Islet precursor cell (in vitro differentiated cells): ENCODE data around the gene CFH.
"Not testable (repeated sequence)": the region's sequence is repeated elsewhere in the genome, so short reads cannot be mapped to it uniquely, and the experiment has no call there.

Experiments
- DNase-seq: peaks from one replicate; pipeline ENCODE4 v3.0.0-alpha.2; 2018

CFH gene

DNA sequence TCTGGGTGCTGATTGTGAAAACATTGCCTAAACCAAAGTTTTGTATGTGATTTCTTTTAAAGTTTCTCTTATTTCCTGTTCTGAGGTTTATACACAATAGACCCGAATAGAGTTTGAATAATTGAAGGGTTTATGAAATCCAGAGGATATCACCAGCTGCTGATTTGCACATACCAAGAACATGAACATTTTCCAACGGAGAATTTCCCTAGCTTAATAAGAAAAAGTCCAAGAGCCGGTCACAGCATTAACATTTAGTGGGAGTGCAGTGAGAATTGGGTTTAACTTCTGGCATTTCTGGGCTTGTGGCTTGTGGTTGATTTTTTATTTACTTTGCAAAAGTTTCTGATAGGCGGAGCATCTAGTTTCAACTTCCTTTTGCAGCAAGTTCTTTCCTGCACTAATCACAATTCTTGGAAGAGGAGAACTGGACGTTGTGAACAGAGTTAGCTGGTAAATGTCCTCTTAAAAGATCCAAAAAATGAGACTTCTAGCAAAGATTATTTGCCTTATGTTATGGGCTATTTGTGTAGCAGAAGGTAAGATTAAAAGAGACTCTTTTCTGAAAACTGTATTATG, at the start of gene CFH:
Gene CFH (plus strand): TSS at position 407 of the 579 bp plus-strand sequence. CDS start 75 bp downstream, at position 482.
- no peak for DNase-seq

DNA sequence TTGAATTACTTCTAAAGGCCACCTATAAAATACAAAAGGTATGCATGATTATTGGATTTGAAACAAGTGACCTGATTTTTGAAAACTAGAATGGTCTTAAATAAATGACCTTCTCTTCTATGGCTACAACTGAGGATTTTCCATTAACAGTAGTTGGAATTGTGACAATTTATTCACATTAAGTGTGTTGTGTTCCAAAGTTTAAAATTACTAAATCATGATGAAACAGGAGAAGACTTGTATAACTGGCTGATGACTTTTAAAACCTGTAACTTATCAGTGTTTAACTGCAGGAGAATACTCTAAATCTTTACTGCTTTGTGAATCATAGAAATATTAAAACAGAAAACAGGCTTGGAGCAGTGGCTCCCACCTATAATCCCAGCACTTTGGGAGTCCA, 48.2 kb upstream of the CFH start:
- no peak for DNase-seq

DNA sequence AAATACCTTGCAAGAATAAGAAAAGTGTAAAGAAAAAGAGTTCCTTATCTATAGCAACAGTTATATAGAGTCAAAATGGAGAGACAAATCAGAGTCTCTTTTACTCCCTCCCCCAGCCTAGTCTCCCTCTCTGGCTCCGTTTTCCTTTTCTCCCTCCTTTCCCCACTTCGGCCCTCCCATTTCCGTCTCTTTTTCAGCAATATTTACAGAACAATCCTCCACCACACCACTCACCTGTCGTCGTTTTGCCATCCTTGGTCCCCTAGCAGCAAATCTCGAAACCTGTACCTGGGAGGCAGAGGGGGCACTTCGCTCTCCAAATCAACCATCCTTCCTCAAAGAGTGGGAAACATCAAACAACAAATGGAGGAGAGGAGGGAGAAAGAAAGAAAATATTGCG, 43.9 kb upstream of the CFH start:
- no peak for DNase-seq

DNA sequence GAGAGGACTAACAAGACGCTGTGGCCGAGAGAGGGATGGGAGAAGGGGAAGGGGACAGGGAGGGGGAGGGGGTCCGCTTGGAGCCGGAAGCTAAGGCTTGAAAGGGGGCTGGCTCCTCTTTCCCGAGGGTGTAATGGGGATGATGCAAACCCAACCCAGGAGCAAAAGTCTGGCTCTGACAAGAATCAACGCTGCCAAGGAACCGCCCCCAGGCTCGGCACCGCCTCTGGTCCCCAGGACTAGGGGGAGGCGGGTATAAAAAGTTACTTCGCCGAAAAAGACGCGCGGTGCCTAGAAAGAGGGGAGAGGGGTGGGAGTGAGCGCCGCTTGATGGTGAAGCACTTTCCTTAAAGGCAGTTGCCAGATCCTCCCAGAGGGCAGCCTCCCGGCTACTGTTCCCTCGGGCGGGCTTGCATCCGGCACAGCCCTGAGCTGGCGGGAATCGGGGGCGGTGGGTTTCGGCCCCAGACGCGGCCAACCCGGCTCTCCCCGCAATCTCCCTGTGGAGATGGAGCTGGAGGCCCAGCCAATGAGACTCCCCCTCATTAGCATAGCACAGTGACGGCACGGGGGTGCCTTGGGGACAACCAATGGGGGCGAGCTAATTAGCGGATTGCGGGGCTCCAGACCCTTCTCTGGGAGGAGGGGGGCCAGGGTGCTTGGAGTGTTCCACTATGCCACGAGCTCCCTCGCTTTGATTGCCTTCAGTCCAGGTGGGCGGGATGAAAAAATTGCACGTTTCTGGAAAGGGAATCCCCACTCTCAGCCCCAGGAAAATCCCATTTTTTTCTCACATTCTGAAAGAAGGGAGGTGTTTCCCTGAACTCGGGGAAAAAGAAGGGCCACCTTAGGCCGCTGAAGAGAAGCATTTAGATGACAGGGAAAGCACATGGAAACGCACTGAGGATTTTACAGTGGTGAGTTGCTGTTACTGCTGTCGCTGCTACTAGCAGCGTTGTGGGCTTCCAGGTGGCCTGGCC, 43.2 kb upstream of the CFH start, which contains the start of gene KCNT2:
Gene KCNT2 (minus strand): TSS at position 51 of the 980 bp plus-strand sequence. CDS start 131 bp downstream, outside the sequence.
- DNase-seq, result peak; percentile 96

DNA sequence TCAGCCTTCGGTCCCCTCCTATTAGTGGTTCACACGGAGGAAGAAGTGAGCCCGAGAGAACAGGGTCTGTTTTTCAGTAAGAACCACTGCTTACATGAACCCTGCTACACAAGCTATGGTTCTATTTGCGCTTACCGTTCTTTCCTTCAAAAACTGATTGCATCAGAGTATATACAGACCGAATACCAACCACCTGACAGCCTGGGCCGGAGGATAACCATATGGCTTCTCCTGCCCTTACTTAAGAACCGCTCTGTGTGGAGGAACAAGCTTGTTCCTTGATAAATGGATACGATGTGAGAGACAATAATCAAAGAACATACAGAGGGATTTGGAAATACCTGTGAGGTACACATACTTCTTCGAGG, 42.5 kb upstream of the CFH start:
- no peak for DNase-seq

DNA sequence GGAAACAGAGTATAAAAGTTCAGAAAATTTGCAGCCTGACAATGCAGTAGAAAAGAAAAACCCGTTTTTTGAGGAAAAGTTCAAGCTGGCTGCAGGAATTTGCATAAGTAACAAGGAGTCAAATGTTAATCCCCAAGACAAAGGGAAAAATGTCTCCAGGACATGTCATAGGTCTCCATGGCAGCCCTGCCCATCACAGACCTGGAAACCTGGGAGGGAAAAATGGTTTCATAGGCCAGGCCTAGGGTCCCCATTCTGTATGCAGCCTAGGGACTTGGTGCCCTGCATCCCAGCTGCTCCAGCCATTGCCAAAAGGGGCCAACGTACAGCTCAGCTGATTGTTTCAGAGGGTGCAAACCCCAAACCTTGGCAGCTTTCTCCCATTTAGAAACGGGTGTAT, 40.0 kb upstream of the CFH start:
- no peak for DNase-seq

DNA sequence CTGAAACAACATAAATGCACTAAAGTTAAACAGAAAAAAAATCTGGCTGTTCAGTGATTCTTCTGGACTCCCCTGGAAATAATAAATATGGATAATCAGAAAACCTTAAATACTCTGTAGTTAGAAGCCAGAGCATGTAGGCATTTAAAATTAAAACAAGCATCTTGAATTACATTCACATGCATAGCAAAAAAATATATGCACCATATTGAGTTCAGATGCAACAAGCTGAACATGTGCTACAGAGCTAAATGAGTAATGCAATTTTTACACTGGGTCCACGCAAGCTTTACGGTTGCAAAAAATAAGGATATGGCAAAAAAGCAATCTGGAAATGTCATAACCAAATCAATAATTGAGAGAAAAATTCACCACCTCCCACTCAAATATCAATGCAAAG, 32.1 kb upstream of the CFH start:
- no peak for DNase-seq

DNA sequence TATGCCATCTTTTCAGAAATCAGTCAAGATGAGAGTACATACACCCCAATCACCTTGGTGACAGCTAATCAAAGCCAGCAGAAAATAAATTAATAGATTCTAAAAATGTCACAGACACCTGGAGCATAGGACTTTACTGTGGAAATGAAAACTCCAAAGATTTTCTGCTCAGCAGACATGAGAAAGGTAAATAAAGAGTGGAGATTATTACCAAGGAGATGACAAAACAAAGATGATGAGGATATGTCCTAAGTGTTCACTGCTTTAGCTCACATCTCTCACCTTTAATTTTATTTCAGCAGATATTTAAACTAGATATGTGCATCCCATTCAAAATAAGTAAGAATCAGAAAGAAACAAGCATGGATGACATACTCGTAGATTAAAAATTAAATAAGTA, 28.8 kb upstream of the CFH start:
- DNase-seq, result no peak

DNA sequence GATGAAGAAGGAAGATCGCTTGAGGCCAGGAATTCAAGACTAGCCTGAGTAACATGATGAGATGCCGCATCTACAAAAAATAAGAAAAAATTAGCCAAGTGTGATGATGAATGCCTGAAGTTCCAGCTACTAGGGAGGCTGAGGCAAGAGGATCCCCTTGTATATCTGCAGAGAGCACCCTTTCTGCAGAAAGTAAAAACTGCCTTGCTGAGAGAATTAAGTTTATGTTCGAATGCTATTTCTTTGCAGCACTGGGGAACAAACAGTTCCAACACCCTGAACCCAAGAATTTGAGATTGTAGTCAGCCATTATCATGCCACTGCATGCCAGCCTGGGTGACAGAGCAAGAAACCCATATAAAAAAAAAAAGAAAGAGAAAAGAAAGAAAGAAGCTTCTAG, 23.0 kb upstream of the CFH start:
- DNase-seq, result no peak

DNA sequence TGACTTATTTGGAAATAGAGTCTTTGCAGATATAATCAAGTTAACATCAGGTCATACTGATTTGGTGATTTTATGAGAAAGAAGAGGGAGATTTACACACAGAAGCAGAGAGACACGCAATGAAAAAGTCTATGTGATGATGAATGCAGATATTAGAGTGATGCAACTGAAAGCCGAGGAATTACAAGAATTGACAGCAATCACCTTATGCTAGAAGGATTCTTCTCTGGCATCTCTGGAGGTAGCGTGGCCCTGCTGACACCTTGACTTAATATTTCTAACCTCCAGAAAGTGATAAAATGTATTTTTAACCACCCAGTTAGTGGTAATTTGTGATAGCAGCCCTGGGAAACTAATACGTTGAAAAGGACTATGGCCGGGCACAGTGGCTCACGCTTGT, 14.2 kb upstream of the CFH start:
- DNase-seq, result no peak

DNA sequence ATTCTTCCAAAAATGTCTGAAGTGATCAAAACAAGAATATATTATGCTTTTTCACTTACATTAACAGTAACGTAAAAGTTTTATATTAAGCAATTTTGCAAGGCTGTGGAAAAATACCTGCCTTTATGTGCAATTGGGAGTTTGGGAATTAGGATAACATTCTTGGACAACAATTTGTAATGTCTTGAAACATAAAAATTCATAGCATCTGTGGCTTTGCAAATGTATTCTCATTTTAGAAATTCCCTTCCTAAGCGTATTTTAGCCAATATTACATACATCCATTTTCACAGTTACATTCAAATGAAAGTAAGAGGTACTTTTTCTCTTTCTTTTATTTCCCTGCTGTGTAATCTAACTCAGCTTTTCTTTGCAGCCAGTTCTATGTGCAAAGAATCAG, 13.4 kb upstream of the CFH start:
- no peak for DNase-seq

DNA sequence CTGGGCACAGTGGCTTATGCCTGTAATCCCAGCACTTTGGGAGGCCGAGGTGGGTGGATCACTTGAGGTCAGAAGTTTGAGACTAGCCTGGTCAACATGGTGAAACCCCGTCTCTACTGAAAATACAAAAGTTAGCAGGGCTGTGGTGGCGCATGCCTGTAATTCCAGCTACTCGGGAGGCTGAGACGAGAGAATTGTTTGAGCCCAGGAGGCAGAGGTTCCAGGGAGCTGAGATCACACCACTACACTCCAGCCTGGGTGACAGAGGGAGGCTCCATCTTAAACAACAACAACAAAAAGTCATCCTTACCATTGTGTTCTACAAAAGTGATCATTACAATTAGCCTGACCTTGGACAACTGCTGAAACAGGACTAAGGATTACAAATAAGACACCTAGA, 12.6 kb upstream of the CFH start:
- not testable (repeated sequence) for DNase-seq

DNA sequence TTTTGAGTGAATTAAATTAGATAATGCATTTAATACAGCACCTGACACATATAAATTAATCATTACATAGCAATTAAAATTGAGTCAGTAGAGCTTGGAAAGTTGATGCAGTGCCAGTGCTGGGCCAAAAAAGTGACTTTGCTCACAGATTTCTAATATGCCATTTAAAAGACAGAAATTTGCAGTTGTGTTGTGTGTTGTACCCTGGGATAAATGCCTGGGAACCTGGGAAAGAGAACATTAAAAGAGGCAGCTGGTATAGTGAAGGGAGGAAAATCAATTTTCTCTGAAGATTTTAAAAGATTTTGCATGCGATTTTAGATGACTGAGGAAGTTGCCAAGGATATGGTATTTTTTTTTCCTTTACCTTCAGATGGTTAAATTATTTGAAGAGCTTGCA, 10.9 kb upstream of the CFH start:
- no peak for DNase-seq

DNA sequence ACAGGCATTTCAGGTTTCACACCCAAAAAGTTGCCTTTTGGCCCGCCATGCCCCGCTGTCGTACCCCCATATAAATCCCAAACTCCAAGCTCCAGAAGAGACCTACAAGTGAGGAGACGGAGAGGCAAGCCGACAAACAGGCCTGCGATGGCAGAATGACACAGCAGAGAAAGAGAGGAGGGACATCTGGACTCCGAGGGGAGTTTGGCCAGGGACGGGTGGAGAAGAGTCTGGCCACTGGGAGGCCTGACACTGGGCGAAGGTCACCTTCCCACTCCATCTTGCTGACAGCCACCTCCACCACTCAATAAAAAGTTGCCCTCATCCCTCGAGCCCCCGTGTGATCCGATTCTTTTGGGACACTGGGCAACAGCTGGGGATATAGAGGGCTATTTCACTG, 1.9 kb upstream of the CFH start:
- DNase-seq, result peak; percentile 46

DNA sequence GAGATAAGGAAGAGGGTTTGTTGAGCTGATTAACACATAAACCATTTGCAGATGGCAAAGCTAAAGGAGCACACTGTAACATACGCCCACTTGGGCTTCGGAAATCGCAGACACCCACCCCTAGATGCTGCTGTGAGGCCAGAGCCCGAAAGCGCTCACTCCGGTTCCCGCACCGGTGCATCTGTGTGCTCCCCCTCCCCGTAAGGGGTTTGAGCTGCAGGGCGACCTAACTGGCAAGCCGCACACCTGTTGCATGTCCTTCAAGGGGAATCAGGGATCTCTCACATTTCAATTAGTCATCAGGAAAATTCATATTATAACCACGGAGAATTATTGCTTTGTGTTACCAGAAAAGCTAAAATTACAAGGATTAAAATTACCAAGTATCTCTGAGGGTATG, 1.4 kb upstream of the CFH start:
- DNase-seq, result peak; percentile 47

DNA sequence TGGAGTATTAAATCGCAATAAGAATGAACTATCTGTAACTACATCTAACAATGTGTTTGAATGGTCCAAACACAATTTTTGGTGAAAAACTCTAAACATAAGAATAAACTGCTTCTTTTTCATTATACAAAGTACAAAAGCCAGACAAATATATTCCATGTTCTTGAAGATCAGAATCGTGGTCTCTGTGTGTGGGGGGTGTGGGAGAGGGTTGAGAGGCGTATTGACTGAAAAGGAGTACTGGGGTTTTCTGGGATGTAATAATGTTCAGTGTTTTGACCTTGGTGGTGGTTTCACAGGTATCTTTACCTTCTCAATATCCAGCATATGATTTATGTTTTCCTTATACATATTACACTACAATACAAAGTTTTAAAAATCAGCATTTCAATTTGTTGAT, 764 bp upstream of the CFH start:
- DNase-seq, result no peak

DNA sequence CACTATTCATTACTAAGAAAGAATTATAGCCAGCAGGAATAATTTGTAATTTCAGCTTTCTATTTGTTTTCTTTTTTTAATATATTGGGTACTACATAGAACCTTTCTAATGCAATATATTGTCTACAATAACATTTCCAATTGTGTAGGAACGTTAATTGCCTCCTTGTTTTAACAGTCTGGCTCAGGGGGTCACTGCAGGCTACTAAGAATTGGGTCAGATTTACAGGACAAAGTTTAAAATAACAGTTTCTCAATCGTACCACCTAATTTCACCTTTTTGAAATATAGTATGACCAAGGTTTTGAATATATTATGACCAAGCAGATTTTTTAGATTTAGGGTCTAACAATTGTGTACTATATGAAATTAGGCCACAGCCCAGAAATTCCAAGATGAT, 2.4 kb downstream of the CFH start:
- DNase-seq, result no peak

DNA sequence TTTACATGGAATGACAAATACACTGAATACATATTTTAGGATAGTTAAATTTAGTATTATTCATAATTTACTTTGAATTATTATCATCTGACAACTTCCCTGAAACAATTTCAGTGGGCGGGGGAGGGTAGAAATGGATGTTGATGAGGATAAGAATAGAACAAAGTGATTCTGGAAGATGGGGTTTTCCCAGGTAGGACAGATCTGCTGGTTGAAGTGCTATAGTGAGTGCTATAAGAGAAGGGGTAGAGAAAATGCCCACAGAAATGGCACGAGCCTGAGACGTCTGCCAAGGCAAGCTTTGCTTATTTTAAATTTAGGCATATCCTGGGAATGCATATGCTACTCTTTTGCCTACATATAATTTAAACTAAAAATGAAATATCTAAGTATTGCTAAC, 3.2 kb downstream of the CFH start:
- DNase-seq, result no peak

DNA sequence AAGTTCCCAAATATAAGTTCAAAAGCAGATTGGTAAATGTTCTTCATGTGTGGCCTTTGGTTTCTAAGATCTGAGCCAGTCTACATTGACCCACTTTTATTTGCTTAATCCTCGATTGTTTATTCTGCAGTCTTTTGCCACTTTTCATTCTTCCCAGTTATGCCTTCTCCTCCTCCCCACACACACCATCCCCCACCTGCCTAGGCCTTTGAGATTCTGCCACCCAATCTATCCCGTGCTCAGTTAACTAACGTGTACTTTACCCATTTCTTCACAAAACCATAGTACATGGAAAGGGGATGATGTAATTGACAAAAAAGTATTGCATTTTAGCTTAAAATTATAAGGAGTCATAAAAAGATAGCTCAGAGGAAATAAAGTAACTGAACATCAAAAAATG, 3.7 kb downstream of the CFH start:
- DNase-seq, result no peak

DNA sequence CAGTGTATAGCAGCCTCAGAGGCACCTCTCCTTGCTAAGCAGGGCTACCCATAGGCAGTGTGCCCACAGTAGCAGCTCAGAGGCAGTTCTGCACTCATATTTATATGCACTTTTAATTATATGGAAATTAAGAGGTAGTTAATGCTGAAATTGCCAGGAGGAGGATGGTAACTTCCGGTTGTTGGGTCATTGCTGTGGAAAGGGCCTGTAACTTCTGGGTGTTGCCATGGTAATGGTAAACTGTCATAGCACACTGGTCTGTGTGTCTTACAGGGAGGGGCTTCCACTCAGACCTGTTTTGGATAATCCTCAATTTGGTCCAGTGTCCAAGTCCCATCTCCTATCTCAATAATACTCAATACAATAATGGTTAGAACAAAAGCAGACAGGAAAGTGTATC, 7.6 kb downstream of the CFH start:
- no peak for DNase-seq

DNA sequence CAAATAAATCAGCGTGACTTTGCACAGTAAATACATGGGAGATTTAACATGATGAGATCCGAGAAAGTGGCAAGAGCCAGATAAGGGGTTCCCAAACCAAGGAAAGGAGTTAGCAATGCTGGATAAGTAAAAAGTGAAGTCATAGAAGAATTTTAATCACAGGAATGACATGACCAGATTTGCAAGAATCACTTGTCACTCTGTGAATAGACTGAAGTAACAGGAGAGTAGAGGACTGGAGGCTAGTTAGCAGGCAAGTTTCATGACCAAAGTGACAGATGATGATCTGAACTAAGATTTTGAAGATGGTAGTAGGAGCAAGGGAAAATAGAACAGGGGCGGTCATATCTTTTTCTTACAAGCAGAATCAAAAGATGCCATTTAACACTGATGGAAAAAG, 8.4 kb downstream of the CFH start:
- DNase-seq, result no peak

DNA sequence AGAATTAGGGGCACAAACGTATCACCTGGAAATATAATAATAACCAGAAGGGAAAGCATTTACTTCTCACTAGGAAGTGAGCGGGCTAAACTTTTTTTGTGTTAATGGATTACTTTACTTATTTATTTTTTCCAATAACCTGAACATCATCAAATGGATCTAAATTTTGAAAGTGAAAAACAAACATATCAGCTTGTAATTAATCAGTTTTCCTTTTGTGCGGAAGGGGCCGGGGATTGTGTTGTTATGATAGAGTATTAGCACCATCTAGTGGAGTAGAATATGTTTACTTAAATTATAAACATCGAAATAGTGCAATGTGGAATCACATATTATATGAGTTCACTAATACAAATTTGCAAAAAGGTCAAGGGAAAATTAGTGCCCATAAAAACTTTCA, 9.0 kb downstream of the CFH start:
- DNase-seq, result no peak

DNA sequence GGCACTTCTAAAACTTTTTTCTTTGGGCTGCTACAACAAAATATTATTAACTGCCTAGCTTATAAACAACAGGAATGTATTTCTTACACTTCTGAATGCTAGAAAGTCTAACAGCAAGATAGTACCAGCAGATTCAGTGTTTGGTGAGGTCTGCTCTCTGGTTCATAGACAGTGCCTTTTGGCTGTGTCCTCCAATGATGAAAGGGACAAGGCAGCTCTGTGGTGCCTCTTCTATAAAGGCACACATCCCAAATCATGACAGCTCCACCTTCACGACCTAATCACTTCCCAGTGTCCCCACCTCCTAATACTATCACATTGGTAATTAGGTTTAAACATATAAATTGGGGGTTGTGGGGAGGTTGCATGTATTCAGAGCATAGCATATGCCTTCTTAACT, 9.5 kb downstream of the CFH start:
- DNase-seq, result no peak

DNA sequence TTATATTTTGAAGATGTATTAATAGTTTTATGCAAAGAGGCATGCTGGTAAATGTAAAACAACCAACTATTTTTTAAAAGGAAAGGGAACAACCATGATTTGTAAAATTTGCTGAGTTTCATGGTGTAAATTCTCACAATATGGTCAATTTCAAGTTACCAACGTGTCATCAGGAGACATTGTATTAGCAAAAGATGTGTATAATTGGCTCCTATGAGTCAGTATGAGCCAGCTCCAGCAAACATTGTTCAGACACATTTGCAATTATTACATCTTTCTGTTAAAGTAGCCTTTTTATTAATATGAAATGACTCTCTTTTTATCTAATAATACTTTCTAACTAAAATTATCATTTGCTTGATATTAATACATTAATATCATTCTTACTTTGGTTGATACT, 15.3 kb downstream of the CFH start:
- no peak for DNase-seq

DNA sequence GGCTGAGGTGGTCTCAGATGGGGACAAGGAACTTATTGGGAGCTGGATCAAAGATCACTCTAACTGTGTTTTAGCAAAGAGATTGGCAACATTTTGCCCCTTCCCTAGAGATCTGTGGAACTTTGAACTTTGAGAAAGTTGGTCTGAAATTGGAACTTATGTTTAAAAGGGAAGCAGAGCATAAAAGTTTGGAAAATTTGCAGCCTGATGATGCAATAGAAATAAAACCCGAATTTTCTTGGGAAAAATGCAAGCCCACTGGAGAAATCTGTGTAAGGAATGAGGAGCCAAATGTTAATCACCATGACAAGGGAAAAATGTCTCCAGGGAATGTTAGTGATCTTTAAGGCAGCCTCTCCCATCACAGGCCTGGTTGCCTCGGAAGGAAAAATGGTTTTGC, 17.2 kb downstream of the CFH start:
- no peak for DNase-seq
